Measurements from ENCODE around the gene VWA3B.

DNA sequence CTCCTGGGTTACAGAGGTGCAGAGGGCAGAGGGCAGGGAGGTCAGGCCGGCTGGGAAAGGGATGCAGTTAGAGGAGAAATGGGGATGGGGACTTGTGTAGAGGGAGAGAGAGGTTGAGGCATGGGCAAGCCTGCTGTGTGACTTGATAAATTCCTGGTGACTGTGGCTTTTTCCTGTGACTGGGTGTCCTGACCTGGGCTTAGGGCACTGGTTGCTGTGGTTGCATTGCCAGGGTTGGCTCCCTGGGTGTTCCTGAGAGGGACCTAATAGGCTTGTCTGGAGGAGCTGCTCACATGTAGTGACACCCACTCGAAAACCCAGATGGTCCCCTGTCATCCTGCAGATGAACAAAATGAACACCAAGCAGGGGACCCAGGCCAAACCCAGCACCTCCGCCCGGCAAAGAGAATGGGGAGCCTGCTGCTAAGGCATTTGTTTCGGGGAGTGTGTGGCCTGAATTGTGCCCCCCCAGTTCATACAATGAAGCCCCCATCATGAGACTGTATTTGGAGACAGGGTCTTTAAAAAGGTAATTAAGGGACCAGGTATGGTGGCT lies 78.6 kb downstream of the VWA3B start:
- TF ChIP-seq EZH2 (IDR thresholded peaks at IDR 0.05) = no peak
- no peak for TF ChIP-seq POLR2AphosphoS5 (IDR thresholded peaks at IDR 0.05; ENCODE audit: borderline replicate concordance, low read depth, low read length)
